ENCODE measurements around the gene LCLAT1.

DNA sequence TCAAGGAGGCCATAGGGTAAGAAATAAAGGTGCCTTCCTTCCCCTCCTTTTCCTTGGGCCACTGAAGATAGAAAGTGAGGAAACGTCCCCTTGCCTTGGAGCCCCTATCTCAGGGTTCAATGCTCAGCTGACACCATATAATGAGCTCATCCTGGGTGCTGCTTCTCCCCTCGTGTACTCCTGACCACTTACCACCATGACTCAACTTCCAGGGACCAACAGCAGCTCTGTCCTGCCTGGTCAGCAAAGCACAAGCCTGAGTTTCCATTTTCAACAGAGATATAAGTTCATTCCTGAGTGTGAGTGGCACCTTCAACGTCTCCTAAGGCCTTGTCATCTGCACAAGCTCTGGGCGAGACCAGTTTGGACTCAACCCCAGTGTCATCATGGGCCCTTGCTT is 209.0 kb downstream of the LCLAT1 start:
- TF ChIP-seq, protein P1, sequence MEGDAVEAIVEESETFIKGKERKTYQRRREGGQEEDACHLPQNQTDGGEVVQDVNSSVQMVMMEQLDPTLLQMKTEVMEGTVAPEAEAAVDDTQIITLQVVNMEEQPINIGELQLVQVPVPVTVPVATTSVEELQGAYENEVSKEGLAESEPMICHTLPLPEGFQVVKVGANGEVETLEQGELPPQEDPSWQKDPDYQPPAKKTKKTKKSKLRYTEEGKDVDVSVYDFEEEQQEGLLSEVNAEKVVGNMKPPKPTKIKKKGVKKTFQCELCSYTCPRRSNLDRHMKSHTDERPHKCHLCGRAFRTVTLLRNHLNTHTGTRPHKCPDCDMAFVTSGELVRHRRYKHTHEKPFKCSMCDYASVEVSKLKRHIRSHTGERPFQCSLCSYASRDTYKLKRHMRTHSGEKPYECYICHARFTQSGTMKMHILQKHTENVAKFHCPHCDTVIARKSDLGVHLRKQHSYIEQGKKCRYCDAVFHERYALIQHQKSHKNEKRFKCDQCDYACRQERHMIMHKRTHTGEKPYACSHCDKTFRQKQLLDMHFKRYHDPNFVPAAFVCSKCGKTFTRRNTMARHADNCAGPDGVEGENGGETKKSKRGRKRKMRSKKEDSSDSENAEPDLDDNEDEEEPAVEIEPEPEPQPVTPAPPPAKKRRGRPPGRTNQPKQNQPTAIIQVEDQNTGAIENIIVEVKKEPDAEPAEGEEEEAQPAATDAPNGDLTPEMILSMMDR (conservative IDR thresholded peaks at IDR 0.05; ENCODE audit: low read length), result no peak
- TF ChIP-seq EZH2phosphoT487 (IDR thresholded peaks at IDR 0.05; ENCODE audit: borderline replicate concordance, low read depth, low read length), result no peak

All from OCI-LY7 (cell line).